ENCODE results near the gene SDCBP2.
A peak's percentile ranks its signal among the peaks of the same experiment; 100 is the strongest.

SDCBP2 gene

DNA sequence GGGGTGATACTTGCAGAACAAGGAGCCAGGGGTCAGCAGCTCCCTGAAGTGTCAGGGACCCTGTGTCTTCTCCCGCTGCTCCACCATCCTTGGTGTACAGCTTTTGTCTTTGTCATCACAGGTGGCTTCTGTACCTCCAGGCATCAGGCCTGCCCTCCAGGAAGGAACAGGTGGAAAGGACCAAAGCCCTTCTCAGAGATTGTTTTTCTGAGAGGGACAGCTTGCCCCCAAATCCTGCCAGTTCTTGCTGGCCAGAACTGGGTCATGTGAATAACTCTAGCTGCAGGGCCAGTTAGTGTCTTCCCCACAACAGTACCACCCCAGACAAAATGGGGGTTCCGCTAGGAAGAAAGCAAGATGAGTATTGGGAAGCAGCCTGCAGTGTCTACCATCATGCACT, 31.5 kb downstream of the SDCBP2 start:
- DNase-seq (no peak), ATAC-seq (no peak)

DNA sequence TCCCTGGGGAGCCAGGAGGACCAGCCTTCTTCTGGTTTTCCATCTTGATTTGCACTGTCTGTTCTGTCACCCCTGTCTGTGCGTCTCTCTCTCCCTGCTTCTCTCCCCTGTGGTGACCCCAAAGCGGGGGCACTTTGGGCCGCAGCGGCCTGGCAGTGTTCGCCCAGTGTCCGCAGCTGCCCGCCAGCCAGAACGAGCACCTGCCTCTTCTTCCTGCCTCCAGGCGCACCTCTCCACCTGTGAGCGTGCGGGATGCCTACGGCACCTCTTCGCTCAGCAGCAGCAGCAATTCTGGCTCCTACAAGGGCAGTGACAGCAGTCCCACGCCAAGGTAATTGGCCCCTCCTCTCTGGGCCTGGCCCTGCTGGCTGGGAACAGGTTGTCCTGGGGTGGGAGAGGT, 32.0 kb downstream of the SDCBP2 start:
- DNase-seq, result no peak
- no peak for ATAC-seq

DNA sequence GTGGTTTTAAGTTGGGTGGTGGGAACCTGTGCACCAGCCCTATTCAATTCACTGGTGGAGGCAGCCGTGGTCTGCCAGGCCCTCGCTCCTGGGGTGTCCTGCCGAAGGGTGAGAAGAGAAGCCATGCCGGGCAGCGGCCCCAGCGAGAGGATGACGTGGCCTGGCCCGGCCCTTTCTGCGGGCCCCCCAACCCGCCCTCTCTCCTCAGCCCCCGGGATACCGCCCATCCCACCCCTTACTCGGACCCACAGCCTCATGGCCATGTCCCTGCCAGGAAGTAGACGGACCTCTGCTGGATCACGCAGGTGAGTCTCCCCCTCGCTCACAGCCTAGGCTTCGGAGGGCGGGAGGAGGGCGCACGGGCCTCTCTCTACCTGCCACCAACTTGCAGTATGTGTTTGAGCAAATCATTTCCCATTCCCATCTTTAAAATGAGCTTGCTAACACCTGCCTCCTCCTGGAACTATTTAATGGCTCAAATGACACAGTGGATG, 32.8 kb downstream of the SDCBP2 start:
- DNase-seq (no peak), ATAC-seq (no peak)

DNA sequence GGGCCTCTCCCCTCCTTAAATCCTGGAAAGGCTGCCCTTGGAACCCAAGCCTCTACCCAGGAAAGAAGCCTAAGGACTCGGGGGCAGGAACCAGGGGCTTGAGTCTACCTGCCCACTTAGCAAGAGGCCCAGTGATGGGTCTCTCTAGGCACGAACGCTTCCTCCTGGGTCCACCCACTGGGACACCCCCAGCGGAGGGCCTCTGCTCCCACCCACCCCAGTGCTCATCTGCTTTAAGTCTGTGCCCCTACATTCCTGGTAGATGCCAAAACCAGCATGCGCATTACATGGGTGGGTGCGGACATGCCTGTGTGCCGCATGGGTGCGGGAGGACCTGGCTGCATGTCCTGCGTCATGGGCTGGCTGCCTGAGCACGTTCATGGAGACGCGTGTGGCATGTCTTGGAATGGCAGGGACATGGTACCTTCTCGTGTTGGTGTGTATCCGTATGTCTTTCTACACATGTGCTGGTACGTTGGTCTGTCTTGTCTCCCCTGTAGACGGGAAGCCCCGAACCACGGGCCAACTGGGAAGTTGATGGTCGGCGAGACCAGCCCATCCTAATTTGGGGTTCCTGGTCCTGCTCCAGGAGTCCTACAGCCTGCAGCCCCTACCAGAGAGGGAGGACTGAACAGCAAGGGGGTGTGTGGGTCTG, 33.5 kb downstream of the SDCBP2 start:
- ATAC-seq, result no peak
- no peak for DNase-seq

DNA sequence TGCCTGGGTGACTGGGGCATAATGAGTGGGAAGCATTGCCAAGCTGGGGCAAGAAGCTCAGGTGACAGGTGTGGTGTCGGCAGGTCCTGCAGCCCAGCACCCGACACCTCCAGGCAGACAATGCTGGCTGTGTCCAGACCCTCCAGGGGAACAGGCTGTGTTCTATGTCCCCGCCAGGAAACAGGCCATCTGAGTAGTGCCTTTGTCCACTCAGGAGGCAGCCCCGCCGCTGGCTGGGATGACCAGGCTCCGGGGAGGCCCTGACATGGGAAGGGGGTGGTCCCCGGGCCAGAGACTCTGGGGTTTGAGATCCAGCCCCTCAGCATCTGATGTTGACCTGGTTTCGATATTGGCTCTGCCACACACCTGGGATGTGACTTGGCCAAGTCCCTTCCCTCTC, 34.4 kb downstream of the SDCBP2 start:
- no peak for DNase-seq
- ATAC-seq, result no peak

DNA sequence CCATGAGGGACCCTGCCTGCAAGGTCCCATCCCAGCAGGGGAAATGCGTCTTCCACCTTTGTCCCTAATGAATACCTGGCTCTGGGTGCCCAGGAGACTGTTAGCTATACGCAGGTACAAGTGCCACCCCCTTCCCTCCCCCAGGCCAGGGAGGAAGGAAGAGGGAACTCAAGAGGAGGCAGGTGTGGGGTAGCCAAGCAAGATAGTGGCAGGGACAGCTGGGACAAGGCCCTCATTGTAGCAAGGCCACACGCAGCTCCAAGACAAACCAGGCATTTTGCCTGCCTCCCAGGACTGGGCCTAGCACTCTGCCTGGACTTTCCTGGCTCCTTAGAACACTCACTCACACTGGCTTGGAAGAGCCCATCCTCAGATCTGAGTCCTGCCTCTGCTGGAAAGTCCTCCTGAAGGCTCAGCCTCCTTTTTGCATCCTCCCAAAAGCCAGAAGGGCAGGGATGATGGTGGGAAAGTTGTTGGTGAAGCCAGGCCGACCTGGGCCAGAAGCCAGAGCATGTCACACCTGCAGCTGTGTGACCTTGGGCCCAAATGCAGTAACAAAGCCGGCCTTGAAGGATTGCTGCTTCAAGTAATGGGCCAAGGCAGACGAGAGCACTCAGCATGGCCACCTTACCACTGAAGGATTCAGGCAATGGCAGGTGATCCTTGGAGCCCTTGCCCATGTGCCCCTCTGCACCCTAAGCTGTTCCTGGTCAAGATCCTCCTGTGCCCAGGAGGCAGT, 35.1 kb downstream of the SDCBP2 start:
- ATAC-seq (no peak), DNase-seq (no peak)

DNA sequence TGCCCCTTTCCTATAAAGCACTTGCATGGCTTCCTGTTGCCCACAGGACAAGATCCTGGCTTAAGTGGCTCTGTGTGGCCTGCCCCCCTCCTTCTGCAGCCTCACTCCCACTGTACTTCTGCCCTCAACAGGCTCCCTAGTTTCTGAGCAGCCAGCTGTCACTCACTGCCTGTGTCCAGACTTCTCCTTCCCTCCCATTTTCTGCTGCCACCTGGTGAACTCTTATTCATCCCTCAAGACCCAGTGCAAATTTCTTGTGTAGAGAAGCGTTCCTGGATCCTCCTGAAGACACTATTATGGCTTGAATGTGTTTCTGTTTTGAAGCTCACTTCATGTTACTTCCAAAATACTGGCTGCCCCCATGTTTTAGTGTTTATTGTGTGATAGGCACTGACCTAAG, 36.3 kb downstream of the SDCBP2 start:
- no peak for ATAC-seq

DNA sequence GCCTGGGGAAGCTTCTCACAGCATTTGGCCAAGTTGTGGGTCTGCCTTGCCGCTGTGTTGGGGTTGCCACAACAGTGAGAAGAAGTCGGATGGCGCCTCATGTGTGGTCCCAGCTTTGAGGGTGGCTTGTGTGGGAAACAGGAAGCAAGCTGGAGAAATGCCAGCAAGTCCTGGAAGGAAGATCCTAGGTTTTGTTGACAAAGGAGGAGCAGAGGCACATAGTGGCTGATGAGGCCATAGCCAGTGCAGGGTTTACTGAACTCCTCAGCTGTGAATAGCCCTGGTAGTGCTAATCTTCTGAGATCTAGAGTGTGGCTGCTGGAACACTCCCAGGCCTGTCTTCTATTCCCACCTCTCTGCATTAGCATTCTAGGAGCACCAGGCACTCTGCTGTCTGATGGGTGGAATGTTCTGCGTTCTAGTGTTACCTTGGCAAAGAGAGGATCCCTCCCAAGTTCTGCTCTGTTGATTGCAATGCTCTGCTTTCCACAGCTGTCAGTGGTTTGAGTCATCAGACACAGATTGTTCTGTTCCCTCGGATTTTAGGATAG, 37.7 kb downstream of the SDCBP2 start:
- no peak for DNase-seq

More for the DNA sequence above, 36.3 kb downstream of the SDCBP2 start:
- no peak for DNase-seq

DNA sequence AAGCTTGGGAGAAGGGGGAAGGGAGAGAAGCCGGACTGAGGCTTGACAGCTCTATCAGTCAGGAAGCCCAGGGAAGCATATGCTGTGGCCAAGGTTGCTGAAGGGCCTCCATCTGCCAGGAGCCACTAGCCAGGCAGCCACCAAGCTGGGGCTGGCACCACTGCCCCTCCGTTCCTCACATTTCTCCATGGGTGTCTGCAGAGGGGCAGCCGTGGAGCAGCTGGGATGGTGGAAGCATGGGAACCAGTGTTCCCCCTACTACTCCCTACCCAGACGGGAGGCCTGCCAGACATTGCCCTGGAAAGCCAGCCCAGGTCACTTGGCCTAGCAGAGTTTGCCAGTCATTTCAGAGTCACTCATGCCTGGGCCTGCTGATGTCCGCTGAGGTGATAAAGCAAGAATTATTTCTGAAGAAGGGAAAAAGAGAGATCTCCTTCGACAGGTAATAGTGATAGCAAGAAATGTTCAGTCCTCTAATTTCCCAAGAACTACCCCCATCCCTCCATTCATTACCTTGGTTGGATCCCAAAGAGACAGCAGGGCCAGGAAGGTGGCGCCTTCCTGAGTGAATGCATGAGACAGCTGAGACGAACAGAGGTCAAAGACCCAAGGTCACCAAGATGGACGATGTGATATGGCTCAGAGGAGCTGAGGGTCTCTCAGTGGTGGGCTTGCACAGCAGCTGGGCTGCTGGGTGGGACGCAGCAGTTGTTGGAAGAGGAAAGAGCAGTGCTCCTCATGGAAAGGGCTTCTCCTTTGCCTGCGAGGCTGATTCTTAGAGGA, 41.0 kb downstream of the SDCBP2 start:
- DNase-seq (no peak), ATAC-seq (no peak)

More for the DNA sequence above, 37.7 kb downstream of the SDCBP2 start:
- no peak for ATAC-seq

DNA sequence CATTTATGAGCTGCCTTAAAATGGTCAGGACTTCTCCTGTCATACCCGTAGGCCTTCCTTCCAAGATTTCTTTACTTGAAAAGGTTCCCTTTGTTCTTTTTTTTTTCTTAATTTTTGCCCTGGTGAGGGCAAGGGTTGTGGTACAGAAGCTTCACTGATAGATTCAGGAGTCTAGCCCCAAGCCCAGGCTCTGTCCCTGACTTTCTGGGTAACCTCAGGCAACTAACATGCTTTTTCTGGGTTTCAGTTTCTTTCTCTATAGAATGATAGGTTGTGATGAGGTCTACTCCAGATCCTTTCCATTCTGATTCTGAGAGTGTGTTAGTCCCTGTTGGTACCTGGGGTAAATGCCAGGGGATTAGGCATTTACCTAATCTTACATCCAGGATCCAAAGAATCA, 41.6 kb downstream of the SDCBP2 start:
- ATAC-seq (peak; percentile 70), DNase-seq (no peak)

DNA sequence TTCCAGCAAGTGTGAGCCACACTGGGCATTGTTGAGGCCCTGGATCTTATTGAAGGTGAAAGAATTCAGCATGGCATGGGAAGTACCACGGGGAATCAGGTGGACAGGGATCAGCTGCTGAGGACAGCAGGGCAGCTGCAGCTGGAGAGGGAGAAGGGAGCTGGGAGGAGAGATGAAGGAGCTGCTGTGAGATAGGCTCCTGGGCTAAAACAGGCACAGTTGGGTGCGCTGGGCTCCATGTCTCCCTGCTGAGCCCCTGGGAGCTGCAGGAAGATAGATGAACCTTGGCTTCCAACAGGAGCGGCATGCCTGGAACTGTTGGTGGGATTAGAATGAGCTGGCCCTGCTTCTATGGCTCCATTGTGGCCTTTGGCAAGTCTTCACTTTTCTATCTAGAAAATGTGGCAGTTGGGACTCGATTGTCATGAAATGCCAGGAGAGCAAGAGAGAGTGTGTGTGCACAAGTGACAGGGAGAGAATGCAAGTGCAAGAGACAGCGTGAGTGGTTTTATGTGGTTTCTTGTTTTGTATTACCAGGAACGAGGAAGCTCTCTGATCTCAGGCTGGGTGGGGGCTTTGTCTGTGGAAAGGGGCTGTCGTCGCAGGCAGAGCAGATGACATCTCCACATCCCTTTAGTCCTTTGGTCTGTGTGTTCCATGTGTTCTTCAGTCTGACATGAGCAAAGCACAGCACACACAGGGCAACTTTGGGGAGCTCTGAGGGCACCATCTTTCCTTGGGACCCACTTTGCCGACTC, 42.5 kb downstream of the SDCBP2 start:
- DNase-seq (no peak), ATAC-seq (no peak)

DNA sequence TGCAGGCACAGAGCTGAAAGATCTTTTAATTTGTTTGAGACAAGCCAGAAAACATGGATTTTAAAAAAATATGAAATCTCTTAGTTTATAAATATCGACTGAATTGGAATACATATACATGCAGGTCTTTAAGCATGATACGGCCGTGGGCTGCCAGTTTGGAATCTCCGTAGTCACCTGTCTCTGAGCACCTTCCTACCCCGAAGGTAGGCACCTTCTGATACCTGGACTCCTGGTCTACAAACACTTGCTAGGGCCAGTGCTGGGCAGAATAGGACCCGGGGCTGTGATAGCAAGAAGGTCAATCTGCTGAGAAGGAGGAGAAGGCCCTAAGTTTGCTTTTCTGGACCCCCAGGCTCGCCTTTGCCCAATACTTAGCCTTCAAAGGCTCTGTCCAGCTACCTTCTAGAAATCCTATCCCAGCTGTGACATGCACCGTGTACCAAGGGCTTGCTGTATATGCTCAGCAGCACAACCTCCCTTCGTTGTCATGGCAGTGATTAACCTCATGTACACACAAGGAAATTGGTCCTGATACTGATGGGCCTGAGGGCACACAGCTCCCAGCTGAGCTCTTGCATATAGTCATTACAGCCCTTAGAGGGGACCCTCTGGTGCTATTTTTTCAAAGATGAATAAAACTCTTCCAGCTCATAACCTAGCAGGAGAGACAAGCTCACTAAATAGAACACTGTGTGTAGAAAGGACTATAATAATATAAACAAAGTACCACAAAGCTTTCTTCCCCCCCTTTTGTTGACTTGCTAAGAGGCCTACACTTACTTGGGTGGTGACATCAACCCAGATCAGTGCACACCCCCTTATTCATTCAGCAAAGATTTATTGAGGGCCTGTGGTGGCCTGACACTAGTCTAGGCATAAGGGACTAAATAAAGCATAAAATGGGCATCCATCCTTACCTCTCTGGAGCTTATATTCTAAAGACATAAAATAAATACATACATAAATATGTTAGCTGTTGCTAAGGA, 45.1 kb downstream of the SDCBP2 start:
- ATAC-seq (no peak), DNase-seq (no peak)

DNA sequence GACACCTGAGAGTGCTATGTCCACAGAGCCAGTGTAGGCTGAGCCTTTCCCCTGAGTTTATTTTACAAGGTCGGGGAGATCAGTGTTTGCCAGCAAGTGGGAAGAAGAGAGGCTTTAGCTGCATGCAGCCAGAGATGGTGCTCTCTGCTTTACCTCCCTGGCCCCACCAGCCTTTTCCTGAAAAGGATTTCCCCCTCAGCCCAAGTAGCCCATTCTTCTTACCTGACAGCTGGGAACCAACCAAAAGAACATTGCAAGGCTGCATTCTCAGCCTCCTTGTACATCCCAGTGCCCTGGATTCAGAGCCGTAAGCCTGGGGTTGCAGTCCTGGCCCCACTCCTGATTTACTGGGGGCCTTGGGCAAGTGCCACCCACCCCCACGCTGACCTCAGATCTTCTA, 46.0 kb downstream of the SDCBP2 start:
- DNase-seq, result no peak

DNA sequence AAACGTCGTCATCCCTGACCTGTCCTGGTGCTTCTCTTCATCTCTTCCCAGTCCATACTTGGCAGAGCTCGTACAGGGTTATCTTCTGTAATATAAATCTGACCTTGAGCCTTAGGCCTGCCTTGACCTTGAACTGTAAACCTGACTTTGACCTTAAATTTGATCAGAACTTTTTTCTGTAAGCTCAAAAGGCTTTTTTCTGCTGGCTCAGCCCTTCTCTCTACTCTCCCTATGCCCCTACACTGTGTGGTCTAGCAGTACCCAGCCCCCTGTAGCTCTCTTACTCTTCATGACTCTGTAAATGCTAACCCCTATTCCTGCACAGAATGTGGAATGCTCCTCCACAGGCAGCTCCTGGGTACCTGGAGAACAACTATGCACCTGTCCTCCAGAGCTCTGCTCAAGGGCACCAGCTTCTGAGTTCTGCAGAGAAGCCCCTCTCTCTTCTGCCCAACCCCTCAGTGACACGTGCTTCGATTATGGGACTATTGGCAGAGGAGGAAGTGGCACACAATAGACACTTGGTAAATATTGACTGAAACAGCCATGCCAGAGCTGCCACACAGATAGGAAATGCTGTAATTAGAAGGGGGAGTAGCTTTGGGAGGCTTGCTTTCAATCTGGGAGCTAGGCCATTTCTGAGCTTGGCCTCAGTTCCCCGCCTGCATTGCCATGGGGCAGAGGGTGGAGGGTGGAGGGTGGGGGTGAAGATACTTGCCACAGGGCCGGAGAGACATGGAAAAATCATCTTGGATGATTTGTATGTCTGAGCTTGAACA, 47.5 kb downstream of the SDCBP2 start:
- ATAC-seq, result no peak
- DNase-seq, result peak; percentile 2

More for the DNA sequence above, 46.0 kb downstream of the SDCBP2 start:
- ATAC-seq, result no peak

DNA sequence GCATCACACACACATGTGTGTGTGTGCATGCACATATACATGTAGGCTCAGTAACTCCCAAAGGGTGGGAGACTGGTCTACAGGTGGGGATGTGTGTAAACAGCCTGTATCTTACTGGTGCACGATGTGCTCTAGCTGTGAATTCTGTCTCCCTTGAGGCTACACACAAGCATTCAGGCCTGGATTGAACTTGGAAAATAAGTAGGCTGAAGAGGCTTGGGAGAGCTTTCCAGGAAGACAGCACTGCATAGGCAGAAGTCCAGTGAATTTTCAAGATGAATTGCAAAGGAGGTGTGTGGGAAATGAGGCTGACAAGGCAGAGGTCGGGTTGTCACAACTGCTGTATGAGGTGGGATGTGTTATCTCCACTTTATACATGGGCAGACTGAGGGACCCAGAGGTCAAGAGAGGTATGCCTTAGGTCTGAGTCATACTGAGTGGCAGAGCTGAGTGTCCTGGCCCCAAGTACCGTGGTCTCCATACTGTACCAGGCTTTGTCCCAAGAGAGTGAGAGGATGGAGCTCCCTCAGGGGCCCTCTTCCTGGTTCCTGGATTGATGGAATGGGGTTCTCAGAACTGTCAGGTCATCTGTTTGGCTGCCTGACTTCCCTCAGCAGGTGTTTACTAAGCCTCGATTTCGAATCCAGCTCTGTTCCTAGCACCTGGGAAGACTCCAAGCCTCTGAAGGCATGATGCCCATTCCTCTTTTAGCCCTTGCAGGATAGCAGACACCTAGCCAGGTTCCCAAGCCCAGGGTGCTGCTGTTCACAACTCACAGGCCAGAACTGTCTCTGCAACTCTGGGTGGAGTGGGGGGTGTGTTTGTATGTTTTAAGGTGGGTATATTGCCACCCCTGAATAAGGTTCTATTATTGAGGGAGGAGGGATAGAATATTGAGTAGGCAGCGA, 48.5 kb downstream of the SDCBP2 start:
- no peak for ATAC-seq

DNA sequence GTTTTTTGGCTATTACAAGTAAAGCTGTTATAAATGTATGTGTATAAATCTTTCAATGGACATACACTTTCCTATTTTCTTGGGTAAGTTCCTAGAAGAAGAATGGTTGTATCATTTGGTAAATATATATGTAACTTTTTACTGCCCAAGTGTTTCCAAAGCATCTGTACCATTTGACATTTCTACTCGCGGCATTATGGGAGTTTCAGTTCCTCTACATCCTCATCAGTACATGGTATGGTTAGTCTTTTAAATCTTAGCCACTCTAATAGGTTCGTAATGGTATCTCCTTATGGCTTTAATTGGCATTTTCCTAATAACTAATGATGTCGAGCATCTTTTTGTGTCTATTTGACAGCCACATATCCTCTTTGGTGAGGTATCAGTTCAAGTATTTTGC, 49.9 kb downstream of the SDCBP2 start:
- DNase-seq, result no peak
- no peak for ATAC-seq

More for the DNA sequence above, 48.5 kb downstream of the SDCBP2 start:
- no peak for DNase-seq

DNA sequence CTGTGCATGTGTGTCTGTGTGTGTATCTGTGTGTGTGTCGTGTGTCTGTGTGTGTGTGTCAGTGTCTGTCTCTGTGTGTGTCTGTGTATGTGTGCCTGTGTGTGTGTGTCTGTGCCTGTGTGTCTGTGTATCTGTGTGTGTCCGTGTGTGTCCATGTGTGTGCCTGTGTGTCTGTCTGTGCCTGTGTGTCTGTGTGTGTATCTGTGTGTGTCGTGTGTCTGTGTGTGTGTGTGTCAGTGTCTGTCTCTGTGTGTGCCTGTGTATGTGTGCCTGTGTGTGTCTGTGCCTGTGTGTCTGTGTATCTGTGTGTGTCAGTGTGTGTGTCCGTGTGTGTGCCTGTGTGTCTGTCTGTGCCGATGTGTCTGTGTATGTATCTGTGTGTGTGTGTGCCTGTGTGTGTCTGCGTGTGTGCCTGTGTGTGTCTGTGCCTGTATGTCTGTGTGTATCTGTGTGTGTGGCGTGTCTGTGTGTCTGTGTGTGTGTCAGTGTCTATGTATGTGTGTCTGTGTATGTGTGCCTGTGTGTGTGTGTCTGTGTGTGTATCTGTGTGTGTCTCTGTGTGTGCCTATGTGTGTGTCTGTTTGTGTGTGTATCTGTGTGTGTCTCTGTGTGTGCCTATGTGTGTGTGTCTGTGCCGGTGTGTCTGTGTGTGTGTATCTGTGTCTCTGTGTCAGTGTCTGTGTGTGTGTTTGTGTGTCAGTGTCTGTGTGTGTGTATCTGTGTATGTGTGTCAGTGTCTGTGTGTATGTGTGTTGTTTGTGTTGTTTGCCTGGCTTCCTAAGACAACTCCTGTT, 51.2 kb downstream of the SDCBP2 start:
- ATAC-seq, result no peak
- DNase-seq, result no peak

DNA sequence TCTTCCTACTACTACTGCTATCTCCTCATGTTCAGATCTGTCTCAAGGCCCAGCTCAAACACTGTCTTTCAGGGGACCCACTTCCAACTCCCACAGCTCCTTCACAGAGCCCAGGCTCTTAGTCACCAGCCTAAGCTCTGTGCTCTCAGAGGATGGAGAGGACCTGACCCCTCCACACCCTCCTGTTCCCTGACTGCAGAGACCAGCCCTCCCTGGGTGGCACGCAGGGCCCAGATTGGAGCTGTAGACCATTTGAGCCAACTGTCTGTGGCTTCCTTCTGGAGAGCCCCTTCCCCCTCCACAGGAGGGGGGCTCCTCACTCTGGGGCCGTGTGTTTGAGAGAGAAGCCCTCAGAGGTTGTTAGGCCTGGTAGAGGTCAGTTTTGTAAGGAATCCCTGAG, 53.0 kb downstream of the SDCBP2 start:
- ATAC-seq, result no peak

More for the DNA sequence above, 53.0 kb downstream of the SDCBP2 start:
- DNase-seq, result no peak

Data from stimulated activated naive CD8-positive, alpha-beta T cell treated with anti-CD3 and anti-CD28 coated beads, Interleukin-15, Interleukin-2, amounts not matched to agents 100 U/mL and 50 U/mL, for 24 hours (primary cell).